Heart left ventricle (tissue), 13 donors: ENCODE data around the gene GAREM1.

Source experiments
- POLR2A ChIP-seq, 2 donors: fragments of 450-650 bp; IDR thresholded peaks; one replicate each; pipeline ENCODE4 v1.6.1; 2017; ENCODE audit warnings: antibody characterized with exemption in 2 of 2, mild to moderate bottlenecking in 2 of 2, moderate library complexity in 2 of 2
- TF ChIP-seq, protein P1 (sequence below), 12 donors: fragments of 200-600 bp; sonication (generic) in 4 of 12; IDR thresholded peaks; one replicate each; pipeline versions ENCODE4 v1.5.0 to v1.8.0; 2018 to 2022; ENCODE audit warnings: antibody characterized with exemption in 12 of 12, mild to moderate bottlenecking in 5 of 12
- donor health status: ischemic (EF 13 %, LVEDD 7.1; RV severe dilation, severe dysfunction).
- donor health status: DM: no; HTN: yes; CAD: no.
- donor health status: DM: no; HTN: no; CAD: no.
- donor health status: ischemic (EF 25% LVEDD 6.9; RV normal size, moderate dysfunction).
- donor health status: ischemic (EF 25% LVEDD 5.7; RV mildly dilated, moderate dysfunction).
- donor health status: ischemic (EF 35%, LVEDD 5.7; RV mildly dilated, moderate dysfunction).
- donor health status: nonischemic (EF 11% LVEDD 7.7; RV severe dilation, severe dysfunction).
- donor health status: DM: yes; HTN: yes; CAD: no.
- donor health status: PGD.
- donor health status: ischemic (EF 29% LVEDD 5.4; RV normal size, mild dysfunction).
- donor health status: nonischemic (EF 23%, LVEDD 6.1; RV moderate dilation, normal function).

DNA sequence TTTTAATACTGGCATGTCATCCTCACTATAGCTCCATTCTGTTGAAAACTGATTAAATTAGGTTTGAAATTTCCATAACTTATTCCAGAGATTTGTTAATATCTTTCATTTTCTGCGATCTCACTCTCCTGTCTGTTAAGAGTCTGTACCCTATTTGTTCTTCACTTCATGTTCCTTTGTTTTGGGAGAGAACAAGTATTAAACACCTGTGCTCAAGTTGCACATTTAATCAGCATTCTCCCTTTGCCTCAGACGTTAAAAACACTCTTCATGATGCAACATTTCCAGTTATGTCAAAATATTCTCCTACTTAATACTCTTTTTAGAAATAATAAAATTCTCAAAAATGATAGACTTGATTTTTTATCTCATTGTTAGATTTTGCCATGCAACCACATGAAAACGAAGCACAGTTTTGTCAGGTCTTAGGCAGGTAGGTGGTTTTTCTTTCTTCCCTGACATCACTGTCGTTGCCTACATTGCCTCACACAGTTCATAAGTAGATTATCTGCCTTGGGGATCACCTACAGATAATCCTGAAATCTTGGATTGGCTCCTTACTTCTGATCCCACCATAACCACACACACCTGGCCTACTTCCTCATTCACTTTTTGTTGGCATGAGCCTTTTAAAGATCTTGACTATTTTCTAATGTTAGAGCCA lies 109.9 kb downstream of the GAREM1 start:
- TF ChIP-seq, protein P1, sequence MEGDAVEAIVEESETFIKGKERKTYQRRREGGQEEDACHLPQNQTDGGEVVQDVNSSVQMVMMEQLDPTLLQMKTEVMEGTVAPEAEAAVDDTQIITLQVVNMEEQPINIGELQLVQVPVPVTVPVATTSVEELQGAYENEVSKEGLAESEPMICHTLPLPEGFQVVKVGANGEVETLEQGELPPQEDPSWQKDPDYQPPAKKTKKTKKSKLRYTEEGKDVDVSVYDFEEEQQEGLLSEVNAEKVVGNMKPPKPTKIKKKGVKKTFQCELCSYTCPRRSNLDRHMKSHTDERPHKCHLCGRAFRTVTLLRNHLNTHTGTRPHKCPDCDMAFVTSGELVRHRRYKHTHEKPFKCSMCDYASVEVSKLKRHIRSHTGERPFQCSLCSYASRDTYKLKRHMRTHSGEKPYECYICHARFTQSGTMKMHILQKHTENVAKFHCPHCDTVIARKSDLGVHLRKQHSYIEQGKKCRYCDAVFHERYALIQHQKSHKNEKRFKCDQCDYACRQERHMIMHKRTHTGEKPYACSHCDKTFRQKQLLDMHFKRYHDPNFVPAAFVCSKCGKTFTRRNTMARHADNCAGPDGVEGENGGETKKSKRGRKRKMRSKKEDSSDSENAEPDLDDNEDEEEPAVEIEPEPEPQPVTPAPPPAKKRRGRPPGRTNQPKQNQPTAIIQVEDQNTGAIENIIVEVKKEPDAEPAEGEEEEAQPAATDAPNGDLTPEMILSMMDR (IDR thresholded peaks at IDR 0.05), result no peak
- no peak for TF ChIP-seq POLR2A (IDR thresholded peaks at IDR 0.05)
